CD8-positive, alpha-beta memory T cell (primary cell): ENCODE results near the gene SLC10A7. TPM values are rescaled to one million over a fixed set of nuclear protein-coding genes. Genes with fewer than 3 reads are reported as not detected.

Source experiments
- CTCF ChIA-PET: fragments of 350-600 bp; sonication (Branson Sonifier 250); formaldehyde crosslinking; loops from one replicate; lab custom pipeline; 2021; ENCODE audit warnings: antibody characterized with exemption; lab: Charles Lee
- POLR2A ChIA-PET: fragments of 350-600 bp; sonication (Branson Sonifier 250); formaldehyde crosslinking; loops from one replicate; lab custom pipeline; 2021; ENCODE audit warnings: antibody characterized with exemption; lab: Charles Lee
- DNase-seq, 5 donors: peaks; one replicate each; pipeline versions ENCODE4 v3.0.0 to v3.0.0-alpha.2; 2020 to 2022; ENCODE audit warnings: mixed read lengths in 1 of 5
- H3K27ac ChIP-seq: one replicate; pipeline ENCODE4 v1.7.0; 2013; ENCODE audit warnings: low read depth, mild to moderate bottlenecking, low read length, moderate library complexity
- H3K27me3 ChIP-seq: 2 replicates; pipeline ENCODE4 v1.7.0; 2013; ENCODE audit warnings: low read length, mild to moderate bottlenecking; ENCODE audit not compliant: insufficient read depth, poor library complexity, severe bottlenecking
- H3K36me3 ChIP-seq: 2 replicates; pipeline ENCODE4 v1.7.0; 2013; ENCODE audit warnings: mild to moderate bottlenecking, low read length, moderate library complexity; ENCODE audit not compliant: insufficient read depth
- H3K4me1 ChIP-seq: 2 replicates; pipeline ENCODE4 v1.7.0; 2013; ENCODE audit warnings: mild to moderate bottlenecking, low read length, moderate library complexity; ENCODE audit not compliant: insufficient read depth
- H3K4me3 ChIP-seq: 2 replicates; pipeline ENCODE4 v1.7.0; 2013; ENCODE audit warnings: mild to moderate bottlenecking, low read length
- H3K9me3 ChIP-seq: 2 replicates; pipeline ENCODE4 v1.7.0; 2013; ENCODE audit warnings: mild to moderate bottlenecking, low read length
- H3K27ac Mint-ChIP-seq, 8 donors: one replicate each; pipeline ENCODE4 v1.8.0; 2020 to 2021; ENCODE audit warnings: mixed read lengths in 8 of 8, mild to moderate bottlenecking in 6 of 8, inconsistent platforms in 3 of 8, moderate library complexity in 3 of 8
- H3K27me3 Mint-ChIP-seq, 2 donors: one replicate each; pipeline ENCODE4 v1.8.0; 2020 to 2021; ENCODE audit warnings: mixed read lengths in 2 of 2, mild to moderate bottlenecking in 1 of 2, moderate library complexity in 1 of 2
- H3K36me3 Mint-ChIP-seq, 3 donors: one replicate each; pipeline ENCODE4 v1.8.0; 2020 to 2021; ENCODE audit warnings: mixed read lengths in 3 of 3, inconsistent platforms in 1 of 3, mild to moderate bottlenecking in 1 of 3
- H3K4me1 Mint-ChIP-seq, 3 donors: one replicate each; pipeline ENCODE4 v1.8.0; 2020 to 2021; ENCODE audit warnings: mixed read lengths in 3 of 3, inconsistent platforms in 1 of 3, mild to moderate bottlenecking in 1 of 3
- H3K4me3 Mint-ChIP-seq, 7 donors: one replicate each; pipeline ENCODE4 v1.8.0; 2020 to 2021; ENCODE audit warnings: mixed read lengths in 7 of 7, mild to moderate bottlenecking in 6 of 7, moderate library complexity in 4 of 7, inconsistent platforms in 2 of 7
- H3K9me3 Mint-ChIP-seq, 5 donors: one replicate each; pipeline ENCODE4 v1.8.0; 2020 to 2022; ENCODE audit warnings: mixed read lengths in 5 of 5, mild to moderate bottlenecking in 3 of 5, moderate library complexity in 2 of 5, inconsistent platforms in 1 of 5
- polyA plus RNA-seq: library from polyadenylated mRNA; unstranded; fragments of 300-500 nt; fragmentation: Illumina TruSeq; gene quantifications from one replicate; pipeline ENCODE4 v1.2.3, GENCODE V29; 2021
- total RNA-seq, 2 experiments: library from RNA; stranded (reverse); gene quantifications; one replicate each; pipeline ENCODE4 v1.2.3, GENCODE V29; 2021

SLC10A7 gene
- total and polyA plus RNA-seq, 3 experiments from 2014 or later, result 9.0 to 15.7 (median 13.0) TPM

GRCh38 chr4:146210890-146211289, 310.9 kb downstream of the SLC10A7 start:
- H3K4me3 ChIP-seq, result no peak overlapping the region
- no peaks in the 10 kb centered on the region for H3K4me1 ChIP-seq
- H3K27me3 ChIP-seq, result no peaks in the 10 kb centered on the region
- CTCF ChIA-PET, result no interaction called here
- H3K4me3 Mint-ChIP-seq, result no peak overlapping the region
- no peak overlapping the region for H3K27ac Mint-ChIP-seq
- H3K4me1 Mint-ChIP-seq, result no peaks in the 10 kb centered on the region
- H3K27me3 Mint-ChIP-seq, result peaks cover 2 to 15% of the 10 kb centered on the region in 2 donors
- no peaks in the 10 kb centered on the region for H3K9me3 ChIP-seq
- no peaks in the 10 kb centered on the region for H3K9me3 Mint-ChIP-seq
- H3K36me3 ChIP-seq, result no peaks in the 10 kb centered on the region
- H3K36me3 Mint-ChIP-seq, result no peaks in the 10 kb centered on the region
- no peak for DNase-seq
- POLR2A ChIA-PET, result no interaction called here
- H3K27ac ChIP-seq, result no peak overlapping the region

- H3K27me3 Mint-ChIP-seq, result peaks cover 2 to 9% of the 10 kb centered on the region in 2 donors
- Histone ChIP-seq H3K4me3 (no peak overlapping the region), H3K9me3 (no peaks in the 10 kb centered on the region), H3K27ac (no peak overlapping the region), H3K4me1 (no peaks in the 10 kb centered on the region), H3K36me3 (no peaks in the 10 kb centered on the region), H3K27me3 (no peaks in the 10 kb centered on the region)
- no peak overlapping the region for H3K4me3 Mint-ChIP-seq
- H3K27ac Mint-ChIP-seq, result no peak overlapping the region
- no peaks in the 10 kb centered on the region for H3K4me1 Mint-ChIP-seq
- DNase-seq, result no peak
- H3K9me3 Mint-ChIP-seq, result peaks cover 0 to 3% (median 0%) of the 10 kb centered on the region in 5 donors
- H3K36me3 Mint-ChIP-seq, result peaks cover 12 to 18% (median 16%) of the 10 kb centered on the region in 3 donors
- ChIA-PET CTCF (no interaction called here), POLR2A (no interaction called here)
These were observed 314.3 kb downstream of the SLC10A7 start for GRCh38 chr4:146207410-146207809.

Other genes starting within 250 kb of the SLC10A7 start
- gene POU4F2, start 117.0 kb upstream of the SLC10A7 start, total RNA-seq, result not detected
- gene POU4F2, start 117.0 kb upstream of the SLC10A7 start, polyA plus RNA-seq, result not detected